ENCODE data around the gene GXYLT1.

DNA sequence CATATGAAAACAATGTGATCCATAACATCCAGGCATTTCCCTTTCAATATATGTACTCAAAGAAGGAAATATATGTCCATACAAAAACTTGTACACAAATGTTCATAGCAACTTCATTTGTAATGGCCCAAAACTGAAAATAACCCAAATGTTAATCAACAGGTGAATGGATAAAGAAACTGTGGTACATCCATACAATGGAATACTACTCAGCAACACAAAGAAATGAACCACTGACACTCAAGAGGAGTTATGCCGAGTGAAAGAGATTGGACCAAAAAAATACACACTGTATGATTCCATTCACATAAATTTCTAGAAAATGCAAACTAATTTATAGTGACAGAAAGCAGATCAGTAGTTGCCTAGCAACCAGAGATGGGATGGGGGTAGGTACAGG lies 30.3 kb upstream of the GXYLT1 start:
- TF ChIP-seq, protein P1, sequence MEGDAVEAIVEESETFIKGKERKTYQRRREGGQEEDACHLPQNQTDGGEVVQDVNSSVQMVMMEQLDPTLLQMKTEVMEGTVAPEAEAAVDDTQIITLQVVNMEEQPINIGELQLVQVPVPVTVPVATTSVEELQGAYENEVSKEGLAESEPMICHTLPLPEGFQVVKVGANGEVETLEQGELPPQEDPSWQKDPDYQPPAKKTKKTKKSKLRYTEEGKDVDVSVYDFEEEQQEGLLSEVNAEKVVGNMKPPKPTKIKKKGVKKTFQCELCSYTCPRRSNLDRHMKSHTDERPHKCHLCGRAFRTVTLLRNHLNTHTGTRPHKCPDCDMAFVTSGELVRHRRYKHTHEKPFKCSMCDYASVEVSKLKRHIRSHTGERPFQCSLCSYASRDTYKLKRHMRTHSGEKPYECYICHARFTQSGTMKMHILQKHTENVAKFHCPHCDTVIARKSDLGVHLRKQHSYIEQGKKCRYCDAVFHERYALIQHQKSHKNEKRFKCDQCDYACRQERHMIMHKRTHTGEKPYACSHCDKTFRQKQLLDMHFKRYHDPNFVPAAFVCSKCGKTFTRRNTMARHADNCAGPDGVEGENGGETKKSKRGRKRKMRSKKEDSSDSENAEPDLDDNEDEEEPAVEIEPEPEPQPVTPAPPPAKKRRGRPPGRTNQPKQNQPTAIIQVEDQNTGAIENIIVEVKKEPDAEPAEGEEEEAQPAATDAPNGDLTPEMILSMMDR (IDR thresholded peaks at IDR 0.05): no peak
- TF ChIP-seq POLR2A (IDR thresholded peaks at IDR 0.05): no peak

Data from breast epithelium (tissue), 3 donors.